ENCODE measurements around the gene KDM5B. TPM values are rescaled to one million over a fixed set of nuclear protein-coding genes. Genes with fewer than 3 reads are reported as not detected.

The KDM5B gene
- total RNA-seq, 1 experiment from 2014 or later, result 44.6 TPM

DNA sequence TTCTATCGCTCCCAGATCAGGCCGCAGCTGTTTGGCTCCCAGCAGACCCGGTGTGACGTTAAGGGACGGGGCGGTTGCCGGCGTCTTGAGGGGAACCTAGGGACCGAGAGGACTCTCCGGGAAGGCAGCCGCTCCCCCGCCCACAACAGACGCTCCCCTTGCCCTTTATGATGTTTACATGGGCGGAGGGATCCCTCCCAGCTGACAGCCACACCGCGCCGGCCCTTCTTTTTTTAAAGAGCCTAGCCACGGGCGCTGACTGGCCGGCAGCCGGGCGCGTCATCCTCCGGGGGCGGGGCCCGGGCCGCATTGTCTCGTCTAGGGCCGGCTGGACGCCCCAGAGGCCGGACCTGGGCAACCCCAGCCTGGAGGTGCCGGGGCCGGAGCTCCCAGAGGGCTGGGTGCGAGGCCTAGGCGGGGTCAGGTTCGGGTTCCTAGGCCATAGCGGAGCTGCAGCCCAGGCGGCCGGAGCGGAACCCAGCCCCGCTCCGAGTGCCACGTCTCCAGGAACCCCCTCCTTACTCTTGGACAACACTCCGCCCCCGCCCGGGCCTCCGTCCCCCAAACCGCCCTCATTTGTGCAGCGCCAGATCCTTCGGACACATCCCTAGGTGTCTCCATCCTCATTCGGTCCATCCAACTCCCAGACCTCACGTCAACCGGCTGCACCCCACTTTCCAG lies 2.5 kb upstream of the KDM5B start, which contains the start of gene PCAT6:
PCAT6 (plus strand) TSS at position 340 of the 681 bp plus-strand sequence.
- peak within 1 kb of the TSS; percentile 49; the same call in 1 of the 2 replicates for H3K27ac ChIP-seq (ENCODE audit: low read depth, low read length)
- peaks cover 22 to 48% of the 10 kb centered on the region in 2 experiments for H3K4me1 ChIP-seq (ENCODE audit: control insufficient read depth in 1 of 2, insufficient read depth in 2 of 2, low read length in 2 of 2)
- DNase-seq (ENCODE audit: low read depth, low spot score) (peak; percentile 86), ATAC-seq (peak; percentile 92)
- TF ChIP-seq YY1 (IDR thresholded peaks at IDR 0.05; ENCODE audit: extremely low read depth, insufficient replicate concordance, low read depth, low read length) (peak; percentile 50), CEBPB (IDR thresholded peaks at IDR 0.05; ENCODE audit: low read depth) (no peak), SIN3A (IDR thresholded peaks at IDR 0.05; ENCODE audit: low read depth) (peak; percentile 99), POLR2A (IDR thresholded peaks at IDR 0.05; ENCODE audit: borderline replicate concordance, extremely low read depth, insufficient read depth, insufficient read length) (peak; percentile 53), CBX3 (IDR thresholded peaks at IDR 0.05; ENCODE audit: low read depth) (peak; percentile 17; the same call in 1 of the 2 replicates), POLR2AphosphoS5 (IDR thresholded peaks at IDR 0.05; ENCODE audit: low read depth, low read length) (peak; percentile 90), JUND (IDR thresholded peaks at IDR 0.05) (peak; percentile 71), SP1 (IDR thresholded peaks at IDR 0.05; ENCODE audit: low read depth) (peak; percentile 77), EGR1 (IDR thresholded peaks at IDR 0.05; ENCODE audit: low read depth) (peak; percentile 59), ZFX (IDR thresholded peaks at IDR 0.05) (peak; percentile 35; the same call in 1 of the 2 replicates), EZH2 (IDR thresholded peaks at IDR 0.05) (no peak), TCF7L2 (IDR thresholded peaks at IDR 0.05; ENCODE audit: borderline replicate concordance, extremely low read depth, insufficient read depth, insufficient read length) (peak; percentile 69)
- TF ChIP-seq, protein P1, sequence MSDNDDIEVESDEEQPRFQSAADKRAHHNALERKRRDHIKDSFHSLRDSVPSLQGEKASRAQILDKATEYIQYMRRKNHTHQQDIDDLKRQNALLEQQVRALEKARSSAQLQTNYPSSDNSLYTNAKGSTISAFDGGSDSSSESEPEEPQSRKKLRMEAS (IDR thresholded peaks at IDR 0.05), result peak; percentile 96
- TF ChIP-seq, protein P2, sequence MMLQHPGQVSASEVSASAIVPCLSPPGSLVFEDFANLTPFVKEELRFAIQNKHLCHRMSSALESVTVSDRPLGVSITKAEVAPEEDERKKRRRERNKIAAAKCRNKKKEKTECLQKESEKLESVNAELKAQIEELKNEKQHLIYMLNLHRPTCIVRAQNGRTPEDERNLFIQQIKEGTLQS (IDR thresholded peaks at IDR 0.05), result no peak
- peak within 1 kb of the TSS; percentile 14 for H2AFZ ChIP-seq (ENCODE audit: low read depth, low read length, poor library complexity, severe bottlenecking)
- ChIA-PET POLR2A (interaction anchor here (0.8 kb wide), 1 partner anchor 10 kb away, joined by 4 read pairs; no protein-coding TSS in a partner anchor), RAD21 (ENCODE audit: low non-redundant PET in 1 of 2, low total read pairs in 2 of 2, uncharacterized antibody in 2 of 2, unreplicated experiment in 2 of 2) (no interaction called here), CTCF (interaction anchor here (1.1 kb wide), 1 partner anchor 22 kb away, joined by 3 read pairs; no protein-coding TSS in a partner anchor)
- H4K20me1 ChIP-seq (ENCODE audit: insufficient read depth), result no peaks in the 10 kb centered on the region
- no peaks in the 10 kb centered on the region for H3K27me3 ChIP-seq (ENCODE audit: insufficient read depth, low read length)
- peak within 1 kb of the TSS; percentile 51 to 57 for H3K4me3 ChIP-seq (replicated peaks in 1 of 2; ENCODE audit: low read depth in 1 of 2, low read length in 2 of 2)
- H3K9ac ChIP-seq (ENCODE audit: low read length), result peak within 1 kb of the TSS; percentile 56
- H3K79me2 ChIP-seq (ENCODE audit: insufficient read depth, low read length), result peaks cover 9% of the 10 kb centered on the region; the same call in 1 of the 2 replicates
- H3K9me3 ChIP-seq (ENCODE audit: control insufficient read depth in 1 of 2, insufficient read depth in 1 of 2, low read depth in 1 of 2, low read length in 2 of 2), result no peaks in the 10 kb centered on the region
- TSS peak; percentile 67 for BruUV-seq (replicated peaks)
- intact Hi-C loops (cut with micrococcal nuclease), result loop anchor here (2.0 to 5.0 kb wide), 2 partner anchors 42 to 78 kb away; partner anchors contain the start of gene RABIF
- H3K9me2 ChIP-seq (ENCODE audit: insufficient read depth), result no peaks in the 10 kb centered on the region
- H3K36me3 ChIP-seq (ENCODE audit: control insufficient read depth in 1 of 2, insufficient read depth in 2 of 2, low read length in 2 of 2), result no peaks in the 10 kb centered on the region
- H3K4me2 ChIP-seq (ENCODE audit: low read length), result peak within 1 kb of the TSS; percentile 81

Measured in HCT116 (cell line).